HG03342 (cell line): Measurements from ENCODE around the gene KCTD21.

Experiments used
- ATAC-seq: cut with Tn5 transposase; IDR thresholded peaks from one replicate; pipeline ENCODE4 v1.9.1; 2021; ENCODE audit warnings: mild to moderate bottlenecking, moderate library complexity; ENCODE audit not compliant: unreplicated experiment

The KCTD21 gene

GRCh38 chr11:78147807-78148206 lies 40.6 kb downstream of the KCTD21 start:
- no peak for ATAC-seq

DNA sequence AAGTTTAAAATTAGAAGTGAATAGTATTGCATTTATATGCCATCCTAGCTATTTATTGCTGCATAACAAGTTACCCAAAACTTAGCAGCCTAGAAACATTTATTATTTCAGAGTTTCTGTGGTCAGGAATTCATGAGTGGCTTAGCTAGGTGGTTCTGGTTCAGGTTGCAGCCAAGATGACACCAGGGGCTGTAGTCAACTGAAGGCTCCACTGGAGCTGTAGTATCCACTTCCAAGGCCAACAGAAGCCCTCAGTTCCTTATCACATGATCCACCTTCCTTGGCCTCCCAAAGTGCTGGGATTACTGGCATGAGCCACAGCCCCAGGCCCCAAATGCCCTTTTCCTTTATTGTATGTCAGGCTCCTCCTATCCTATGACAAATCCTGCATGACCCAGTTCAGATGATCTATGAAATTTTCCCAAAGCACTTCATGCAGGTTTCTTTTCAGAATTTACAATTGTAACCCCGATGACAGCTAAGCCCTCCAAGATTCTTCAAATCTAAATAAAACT lies 42.9 kb downstream of the KCTD21 start:
- no peak for ATAC-seq

DNA sequence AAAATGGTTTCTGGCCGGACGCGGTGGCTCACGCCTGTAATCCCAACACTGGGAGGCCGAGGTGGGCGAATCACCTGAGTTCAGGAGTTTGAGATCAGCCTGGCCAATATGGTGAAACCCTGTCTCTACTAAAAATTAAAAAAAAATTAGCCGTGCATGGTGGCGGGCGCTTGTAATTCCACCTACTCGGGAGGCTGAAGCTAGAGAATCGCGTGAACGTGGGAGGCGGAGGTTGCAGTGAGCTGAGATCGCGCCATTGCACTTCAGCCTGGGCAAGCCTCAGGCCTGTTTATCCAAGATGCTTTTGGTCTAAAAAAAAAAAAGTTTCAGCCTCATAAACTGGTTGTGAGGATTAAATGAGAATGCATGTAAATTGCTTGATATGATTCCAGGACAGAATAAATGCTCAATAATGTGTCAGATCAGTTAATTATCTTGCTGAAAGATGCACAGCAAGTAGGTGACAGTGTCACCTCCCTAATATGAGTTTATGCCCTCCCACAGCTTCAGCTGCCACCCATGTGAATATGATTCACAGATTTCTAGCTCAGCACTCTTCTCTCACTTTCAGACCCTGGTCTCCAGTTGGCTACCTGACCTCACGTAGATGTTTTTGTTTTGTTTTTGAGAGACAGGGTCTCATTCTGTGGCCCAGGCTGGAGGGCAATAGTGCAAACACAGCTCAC lies 47.9 kb downstream of the KCTD21 start:
- ATAC-seq: no peak

DNA sequence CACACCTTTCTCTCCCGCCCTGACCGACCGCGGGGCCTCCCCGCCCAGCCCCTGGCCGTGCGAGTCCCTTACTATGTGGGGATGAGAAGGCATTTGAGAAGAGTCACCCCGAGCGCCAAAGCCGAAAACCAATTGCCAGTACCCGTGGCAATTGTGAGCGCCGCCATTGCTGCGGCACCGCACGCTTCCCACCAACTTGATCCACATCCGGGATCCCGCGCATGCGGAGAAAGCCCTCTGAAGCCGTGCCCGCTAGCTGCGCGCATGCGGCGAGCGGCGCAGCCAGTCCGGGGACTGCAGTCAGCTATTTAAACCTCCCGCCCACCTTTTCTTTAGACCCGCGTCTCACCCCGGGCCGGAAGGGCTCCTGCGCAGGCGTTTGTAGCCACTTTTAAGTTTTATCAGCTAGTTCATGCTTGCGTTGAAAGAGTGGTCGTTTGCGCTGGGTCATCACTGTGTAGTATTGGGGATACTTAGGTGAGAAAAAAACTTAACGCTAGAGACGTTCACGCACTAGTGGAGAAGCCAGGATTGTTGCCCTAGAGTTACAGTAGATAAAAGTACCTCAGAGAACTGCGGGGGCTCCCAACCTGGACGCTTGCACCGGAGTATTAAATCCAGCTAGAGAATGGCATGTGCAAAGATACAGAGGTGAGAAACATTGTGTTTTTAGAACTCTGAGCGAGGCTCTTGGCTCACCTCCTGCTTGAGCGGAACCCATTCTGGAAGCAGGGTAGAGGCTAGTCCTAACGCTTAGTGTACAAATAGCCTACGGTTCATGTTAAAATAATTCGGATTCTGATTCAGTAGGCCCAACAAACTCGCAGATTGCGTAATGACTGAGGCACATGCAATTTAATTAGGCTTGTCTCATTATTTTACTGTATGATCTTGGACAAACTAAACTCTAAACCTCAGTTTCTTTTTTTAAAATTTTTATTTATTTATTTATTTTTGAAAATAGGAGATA lies 48.7 kb downstream of the KCTD21 start, which contains the start of gene ALG8:
TSS of gene ALG8 (minus strand) at position 205 of the 970 bp plus-strand sequence. CDS start at position 167, 38 bp downstream.
- ATAC-seq: peak; percentile 94

- peak; percentile 19 for ATAC-seq
These were observed 49.6 kb downstream of the KCTD21 start for GRCh38 chr11:78138694-78139421.

- no peak for ATAC-seq
These were observed 50.1 kb downstream of the KCTD21 start for GRCh38 chr11:78138291-78138690.

GRCh38 chr11:78132475-78132874 lies 56.0 kb downstream of the KCTD21 start:
- no peak for ATAC-seq

- no peak for ATAC-seq
These were observed 56.5 kb downstream of the KCTD21 start for GRCh38 chr11:78131956-78132355.

DNA sequence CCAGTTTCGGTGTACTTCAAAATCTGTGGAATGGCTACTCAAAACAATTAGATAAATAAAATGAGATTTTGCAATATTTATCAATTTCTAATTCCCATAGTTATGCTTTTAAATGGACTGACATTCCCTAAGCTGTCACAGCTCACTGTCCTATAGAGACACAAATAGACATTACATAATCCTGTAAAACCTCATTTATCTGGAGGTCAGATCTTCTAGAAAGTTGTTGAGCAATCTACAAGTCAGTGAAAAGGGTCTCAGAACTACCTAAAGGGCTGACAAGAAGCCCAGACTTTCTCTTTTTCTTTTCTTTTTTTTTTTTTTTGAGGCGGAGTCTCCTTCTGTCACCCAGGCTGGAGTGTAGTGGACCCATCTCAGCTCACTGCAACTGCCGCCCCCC lies 61.0 kb downstream of the KCTD21 start:
- no peak for ATAC-seq
